ENCODE results near the gene TARBP1.
"Not testable (repeated sequence)": the region's sequence is repeated elsewhere in the genome, so short reads cannot be mapped to it uniquely, and the experiment has no call there.

TARBP1 gene

GRCh38 chr1:234393190-234393589 lies 85.8 kb downstream of the TARBP1 start:
- Mint-ChIP-seq H3K4me1 (ENCODE audit: low read depth) (peaks cover 9% of the 10 kb centered on the region), H3K27me3 (ENCODE audit: low read depth) (no peaks in the 10 kb centered on the region), H3K4me3 (no peak overlapping the region), H3K9me3 (no peaks in the 10 kb centered on the region), H3K36me3 (ENCODE audit: low read depth) (peaks cover 21% of the 10 kb centered on the region), H3K27ac (no peak overlapping the region)

DNA sequence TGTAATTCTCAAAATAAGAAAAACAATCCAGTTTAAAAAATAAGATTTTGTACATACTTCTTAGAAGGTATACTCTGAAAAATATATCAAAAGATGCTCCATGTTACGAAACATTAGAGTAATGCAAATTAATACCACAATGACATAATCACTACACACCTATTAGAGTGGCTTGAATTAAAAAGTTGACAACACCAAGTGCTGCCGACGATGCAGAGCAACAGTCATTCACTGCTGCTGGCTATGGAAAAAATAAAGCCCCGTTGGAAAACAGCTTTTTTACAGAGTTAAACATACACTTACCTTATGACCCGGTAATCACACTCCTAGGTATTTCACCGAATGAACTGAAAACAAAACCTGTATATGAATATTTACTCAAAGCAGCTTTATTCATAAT lies 90.9 kb downstream of the TARBP1 start:
- H3K4me3 Mint-ChIP-seq = no peak overlapping the region
- no peak overlapping the region for H3K27ac Mint-ChIP-seq
- H3K27me3 Mint-ChIP-seq (ENCODE audit: low read depth) = no peaks in the 10 kb centered on the region
- peaks cover 3% of the 10 kb centered on the region for H3K4me1 Mint-ChIP-seq (ENCODE audit: low read depth)
- no peaks in the 10 kb centered on the region for H3K9me3 Mint-ChIP-seq
- H3K36me3 Mint-ChIP-seq (ENCODE audit: low read depth) = peaks cover 27% of the 10 kb centered on the region

GRCh38 chr1:234386122-234386521 lies 92.9 kb downstream of the TARBP1 start:
- Mint-ChIP-seq H3K9me3 (no peaks in the 10 kb centered on the region), H3K27ac (no peak overlapping the region)

DNA sequence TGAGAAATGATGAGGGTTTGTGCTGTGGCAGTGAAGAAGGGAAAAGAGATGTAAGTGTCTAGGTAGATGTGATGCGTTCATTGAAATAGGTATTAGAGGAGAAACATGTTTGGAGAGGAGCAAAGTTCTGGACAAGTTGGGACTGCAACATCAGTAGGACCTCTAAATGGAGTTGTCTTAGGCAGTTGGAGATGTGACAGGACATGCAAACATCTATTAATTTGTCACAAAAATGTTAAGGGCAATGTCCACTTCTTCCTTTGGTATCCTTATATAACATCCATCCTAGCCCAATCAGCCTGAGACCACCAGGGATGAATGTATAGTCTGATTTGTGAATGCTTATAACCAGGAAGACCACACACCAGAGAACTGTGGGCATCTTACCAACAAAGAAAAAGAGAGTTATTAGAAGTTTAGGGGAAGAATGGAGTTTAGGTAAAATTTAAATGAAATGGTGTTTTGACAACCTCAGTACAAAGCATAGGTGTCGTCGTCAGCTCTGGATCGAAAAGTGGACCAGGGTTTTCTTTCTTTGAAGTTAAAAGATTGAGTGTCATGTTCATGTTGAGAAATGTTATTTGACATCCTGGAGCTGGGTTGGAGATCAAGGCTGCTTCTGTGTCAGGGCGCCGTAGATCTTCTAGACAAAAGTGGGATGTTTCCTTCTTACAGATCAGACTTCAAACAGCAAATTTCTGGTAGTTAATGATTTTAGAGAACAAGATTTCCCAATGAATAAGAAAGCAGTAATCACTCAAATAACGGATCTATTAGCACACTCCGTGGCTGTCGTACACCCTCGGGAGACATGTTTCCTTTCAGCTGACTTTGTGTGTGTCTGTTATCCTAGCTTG lies 97.1 kb downstream of the TARBP1 start:
- H3K36me3 Mint-ChIP-seq (ENCODE audit: low read depth) = peaks cover 55% of the 10 kb centered on the region

More at GRCh38 chr1:234386122-234386521, 92.9 kb downstream of the TARBP1 start:
- no peaks in the 10 kb centered on the region for H3K27me3 Mint-ChIP-seq (ENCODE audit: low read depth)
- H3K4me1 Mint-ChIP-seq (ENCODE audit: low read depth) = peaks cover 7% of the 10 kb centered on the region
- peaks cover 35% of the 10 kb centered on the region for H3K36me3 Mint-ChIP-seq (ENCODE audit: low read depth)
- H3K4me3 Mint-ChIP-seq = no peak overlapping the region

DNA sequence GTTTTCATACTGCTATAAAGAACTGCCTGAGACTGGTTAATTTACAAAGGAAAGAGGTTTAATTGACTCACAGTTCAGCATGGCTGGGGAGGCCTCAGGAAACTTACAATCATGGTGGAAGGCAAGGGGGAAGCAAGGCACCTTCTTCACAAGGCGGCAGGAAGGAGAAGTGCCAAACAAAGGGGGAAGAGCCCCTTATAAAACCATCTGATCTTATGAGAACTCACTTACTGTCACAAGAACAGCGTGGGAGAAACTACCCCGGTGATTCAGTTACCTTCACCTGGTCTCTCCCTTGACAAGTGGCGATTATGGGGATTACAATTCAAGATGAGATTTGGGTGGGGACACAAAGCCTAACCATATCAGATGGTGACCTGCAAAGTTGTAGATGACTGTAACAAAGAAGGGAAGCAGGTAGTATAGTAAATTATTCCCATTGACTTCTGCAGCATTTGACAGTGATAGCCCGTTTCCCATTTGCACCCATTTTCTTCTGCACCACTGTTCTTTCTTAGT lies 99.3 kb downstream of the TARBP1 start:
- Mint-ChIP-seq H3K4me1 (ENCODE audit: low read depth) (peaks cover 17% of the 10 kb centered on the region), H3K36me3 (ENCODE audit: low read depth) (peaks cover 52% of the 10 kb centered on the region)
- not testable (repeated sequence) for H3K27ac Mint-ChIP-seq; H3K4me3 Mint-ChIP-seq; H3K9me3 Mint-ChIP-seq; H3K27me3 Mint-ChIP-seq (ENCODE audit: low read depth)

More for the DNA sequence above, 97.1 kb downstream of the TARBP1 start:
- Mint-ChIP-seq H3K27me3 (ENCODE audit: low read depth) (no peaks in the 10 kb centered on the region), H3K4me1 (ENCODE audit: low read depth) (peaks cover 10% of the 10 kb centered on the region), H3K27ac (no peak overlapping the region), H3K9me3 (no peaks in the 10 kb centered on the region), H3K4me3 (no peak overlapping the region)

DNA sequence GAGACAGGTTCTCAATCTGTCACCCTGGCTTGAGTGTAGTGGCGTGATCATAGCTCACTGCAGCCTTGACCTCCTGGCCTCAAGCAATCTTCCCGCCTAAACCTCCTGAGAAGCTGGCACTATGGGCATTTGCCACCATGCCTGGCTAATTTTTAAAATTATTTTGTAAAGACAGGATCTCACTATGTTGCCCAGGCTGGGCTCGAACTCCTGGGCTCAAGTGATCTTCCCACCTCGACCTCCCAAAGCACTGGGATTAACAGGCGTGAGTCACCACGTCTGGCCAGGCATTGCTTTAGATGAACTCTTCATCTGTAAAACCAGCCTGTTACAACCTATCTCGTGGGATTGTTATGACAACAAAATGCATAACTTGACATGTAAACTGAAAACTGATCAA lies 103.3 kb downstream of the TARBP1 start:
- Mint-ChIP-seq H3K4me3 (no peak overlapping the region), H3K27me3 (ENCODE audit: low read depth) (no peaks in the 10 kb centered on the region), H3K4me1 (ENCODE audit: low read depth) (peaks cover 33% of the 10 kb centered on the region), H3K9me3 (no peaks in the 10 kb centered on the region), H3K27ac (no peak overlapping the region), H3K36me3 (ENCODE audit: low read depth) (peaks cover 41% of the 10 kb centered on the region)

DNA sequence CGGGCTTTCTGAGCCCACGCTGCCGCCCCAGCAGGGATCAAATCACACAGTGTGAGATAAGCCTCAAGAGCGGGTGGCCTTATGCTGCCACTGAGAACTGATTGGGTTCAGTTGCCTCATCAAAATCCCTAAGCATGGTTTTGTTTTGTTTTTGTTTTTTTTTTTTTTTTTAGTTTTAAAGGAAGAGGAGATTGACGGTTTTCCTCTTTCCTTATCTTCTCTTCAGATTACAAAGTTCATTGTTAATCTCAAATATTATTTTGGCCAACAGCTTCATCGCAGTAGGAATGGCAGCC lies 105.1 kb downstream of the TARBP1 start:
- peaks cover 28% of the 10 kb centered on the region for H3K36me3 Mint-ChIP-seq (ENCODE audit: low read depth)
- peaks cover 39% of the 10 kb centered on the region for H3K4me1 Mint-ChIP-seq (ENCODE audit: low read depth)
- peak overlapping the region; percentile 100 for H3K27ac Mint-ChIP-seq
- no peaks in the 10 kb centered on the region for H3K27me3 Mint-ChIP-seq (ENCODE audit: low read depth)
- H3K9me3 Mint-ChIP-seq = no peaks in the 10 kb centered on the region
- peak overlapping the region; percentile 98 for H3K4me3 Mint-ChIP-seq

DNA sequence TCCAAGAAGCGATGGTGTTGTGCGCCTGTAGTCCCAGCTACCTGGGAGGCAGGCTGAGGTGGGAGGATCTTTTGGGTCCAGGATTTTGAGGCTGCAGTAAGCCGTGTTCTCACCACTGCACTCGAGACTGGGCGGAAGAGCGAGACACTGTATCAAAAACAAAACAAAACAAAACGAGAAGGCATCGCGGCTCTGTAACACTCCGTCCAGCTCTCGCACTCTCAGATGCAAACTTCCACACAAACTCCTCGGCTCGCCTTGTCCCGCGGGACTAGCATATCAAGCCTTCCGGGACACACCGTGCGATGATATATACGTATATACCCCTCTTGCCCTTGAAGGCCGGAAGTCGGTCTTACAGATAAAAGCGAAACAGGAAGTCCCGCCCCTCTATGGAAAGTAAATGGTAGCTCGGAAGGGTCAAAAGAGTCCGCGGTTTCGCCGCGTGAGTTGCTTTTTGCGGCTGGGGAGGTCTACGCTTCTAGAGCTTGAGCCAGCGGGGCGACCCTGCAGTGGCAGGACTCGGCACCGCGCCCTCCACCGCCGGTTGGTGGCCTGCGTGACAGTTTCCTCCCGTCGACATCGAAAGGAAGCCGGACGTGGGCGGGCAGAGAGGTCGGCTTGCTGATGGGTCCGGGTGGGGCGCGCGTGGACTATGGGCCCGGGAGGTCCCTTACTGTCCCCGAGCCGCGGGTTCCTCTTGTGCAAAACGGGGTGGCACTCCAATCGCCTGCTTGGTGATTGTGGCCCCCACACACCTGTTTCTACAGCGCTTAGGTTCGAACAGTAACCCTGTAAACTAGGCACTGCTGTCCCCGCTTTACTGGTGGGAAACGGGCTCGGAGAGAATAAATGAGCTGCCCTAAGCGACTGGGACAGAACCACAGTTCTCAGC lies 105.7 kb downstream of the TARBP1 start, which contains the start of gene COA6:
Gene COA6, plus strand, starts transcription at position 393 of the 895 bp plus-strand sequence. Its CDS starts 11 bp downstream, at position 404.
- Mint-ChIP-seq H3K27me3 (ENCODE audit: low read depth) (no peaks in the 10 kb centered on the region), H3K4me1 (ENCODE audit: low read depth) (peaks cover 43% of the 10 kb centered on the region), H3K27ac (peak within 1 kb of the TSS; percentile 100), H3K4me3 (peak within 1 kb of the TSS; percentile 98), H3K9me3 (no peaks in the 10 kb centered on the region), H3K36me3 (ENCODE audit: low read depth) (peaks cover 26% of the 10 kb centered on the region)

DNA sequence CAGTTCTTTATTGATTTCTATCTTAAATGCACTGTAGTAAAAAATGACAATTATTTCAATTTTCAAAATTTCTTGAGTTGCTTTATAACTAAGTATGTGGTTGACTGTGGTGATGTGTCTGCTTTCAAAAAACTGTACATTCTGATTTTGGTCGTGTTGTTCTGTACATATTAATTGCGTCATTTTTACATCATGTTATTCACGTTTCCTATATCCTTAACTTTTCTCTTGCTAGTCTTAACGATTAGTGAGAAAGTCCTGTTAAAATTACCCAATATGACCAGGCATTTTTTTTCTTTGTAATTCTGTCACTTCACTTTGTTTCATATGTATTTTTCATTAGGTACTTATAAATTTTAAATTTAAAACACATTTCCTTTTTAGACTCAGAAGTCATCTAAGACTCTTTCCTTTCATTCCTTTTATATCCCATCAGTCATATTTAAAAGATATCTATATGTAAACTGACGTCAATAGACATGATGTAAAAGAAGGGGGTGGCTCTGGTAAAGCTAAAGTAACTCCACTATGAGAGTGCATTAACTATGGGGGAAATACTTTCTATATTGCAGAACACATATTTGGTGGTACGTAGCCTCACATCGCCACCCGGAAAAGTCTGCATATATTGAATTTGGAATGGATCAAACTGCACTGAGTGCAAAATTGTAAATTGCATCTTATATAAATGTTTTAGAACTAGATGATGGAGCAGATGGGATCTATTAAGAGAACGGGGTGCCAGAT lies 106.8 kb downstream of the TARBP1 start:
- Mint-ChIP-seq H3K4me1 (ENCODE audit: low read depth) (peaks cover 43% of the 10 kb centered on the region), H3K4me3 (peak overlapping the region; percentile 98), H3K27me3 (ENCODE audit: low read depth) (no peaks in the 10 kb centered on the region), H3K9me3 (no peaks in the 10 kb centered on the region), H3K36me3 (ENCODE audit: low read depth) (peaks cover 15% of the 10 kb centered on the region), H3K27ac (peak overlapping the region; percentile 100)

- Mint-ChIP-seq H3K36me3 (ENCODE audit: low read depth) (peaks cover 10% of the 10 kb centered on the region), H3K9me3 (no peaks in the 10 kb centered on the region), H3K4me1 (ENCODE audit: low read depth) (peaks cover 40% of the 10 kb centered on the region), H3K27me3 (ENCODE audit: low read depth) (no peaks in the 10 kb centered on the region), H3K4me3 (no peak overlapping the region), H3K27ac (no peak overlapping the region)
Observed at GRCh38 chr1:234371414-234371813, 107.6 kb downstream of the TARBP1 start.

DNA sequence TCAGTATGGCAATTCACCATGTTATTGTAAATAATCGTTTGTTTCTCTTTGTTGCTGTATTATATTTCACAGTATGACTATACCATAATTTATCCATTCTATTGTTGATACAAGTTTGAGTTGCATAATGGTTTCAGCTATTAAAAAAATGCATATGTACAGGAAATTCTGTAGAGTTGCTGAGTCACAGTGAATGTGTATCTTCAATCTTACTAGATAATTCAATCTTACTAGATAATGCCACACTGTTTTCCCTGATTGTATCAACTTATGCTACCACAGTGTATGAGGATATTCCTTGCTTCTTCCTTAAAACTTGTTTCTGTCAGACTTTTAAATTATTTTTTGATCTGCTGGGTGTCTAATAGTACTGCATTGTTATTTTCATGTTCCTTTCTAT lies 109.2 kb downstream of the TARBP1 start:
- Mint-ChIP-seq H3K9me3 (no peaks in the 10 kb centered on the region), H3K27ac (no peak overlapping the region), H3K4me3 (no peak overlapping the region), H3K4me1 (ENCODE audit: low read depth) (peaks cover 35% of the 10 kb centered on the region), H3K36me3 (ENCODE audit: low read depth) (peaks cover 6% of the 10 kb centered on the region), H3K27me3 (ENCODE audit: low read depth) (no peaks in the 10 kb centered on the region)

DNA sequence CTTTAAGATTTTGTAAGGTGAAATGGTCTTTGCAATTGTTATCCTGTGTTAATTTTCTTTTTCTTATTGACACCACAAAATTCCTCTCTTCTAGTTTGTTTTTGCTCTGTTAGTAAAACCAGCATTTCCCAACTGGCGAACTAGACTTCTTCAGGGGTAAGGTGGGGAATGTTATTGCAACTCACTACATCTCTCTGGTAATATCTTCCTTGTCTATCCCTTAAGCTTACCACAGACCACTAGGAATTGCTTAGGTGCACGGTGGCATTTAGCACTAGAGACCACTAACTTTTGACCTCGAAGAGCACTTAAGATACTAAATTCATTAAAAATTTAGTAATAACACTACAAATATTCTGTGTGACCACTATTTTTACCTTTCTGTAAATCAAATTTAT lies 109.9 kb downstream of the TARBP1 start:
- H3K27ac Mint-ChIP-seq = peak overlapping the region; percentile 37
- H3K9me3 Mint-ChIP-seq = no peaks in the 10 kb centered on the region
- H3K4me1 Mint-ChIP-seq (ENCODE audit: low read depth) = peaks cover 28% of the 10 kb centered on the region
- H3K27me3 Mint-ChIP-seq (ENCODE audit: low read depth) = no peaks in the 10 kb centered on the region
- peaks cover 4% of the 10 kb centered on the region for H3K36me3 Mint-ChIP-seq (ENCODE audit: low read depth)
- no peak overlapping the region for H3K4me3 Mint-ChIP-seq

GRCh38 chr1:234368320-234369032 lies 110.5 kb downstream of the TARBP1 start:
- H3K27ac Mint-ChIP-seq = peak overlapping the region; percentile 37
- H3K4me1 Mint-ChIP-seq (ENCODE audit: low read depth) = peaks cover 27% of the 10 kb centered on the region
- H3K9me3 Mint-ChIP-seq = no peaks in the 10 kb centered on the region
- peaks cover 4% of the 10 kb centered on the region for H3K36me3 Mint-ChIP-seq (ENCODE audit: low read depth)
- H3K27me3 Mint-ChIP-seq (ENCODE audit: low read depth) = no peaks in the 10 kb centered on the region
- H3K4me3 Mint-ChIP-seq = no peak overlapping the region
